Neural cell (in vitro differentiated cells): ENCODE data around the gene FAM43A. TPM values are rescaled to one million over a fixed set of nuclear protein-coding genes. Genes with fewer than 3 reads are reported as not detected.

ENCODE experiments used
- H2AFZ ChIP-seq: fragments of 200-600, 300-800 bp; sonication (generic), shearing (Covaris generic); 2 replicates; pipeline ENCODE4 v1.6.0; 2014; ENCODE audit warnings: low read depth, mild to moderate bottlenecking, antibody characterized with exemption, low read length, moderate library complexity
- H3F3A ChIP-seq: fragments of 200-600 bp; shearing (Covaris generic); 2 replicates; pipeline ENCODE4 v1.6.1; 2016; ENCODE audit warnings: mild to moderate bottlenecking, moderate library complexity, mixed read lengths, antibody characterized with exemption, low read length; ENCODE audit not compliant: insufficient read depth, poor library complexity, severe bottlenecking
- H3K27ac ChIP-seq: fragments of 200-600, 300-800 bp; sonication (generic), shearing (Covaris generic); 2 replicates; pipeline ENCODE4 v1.5.1; 2014; ENCODE audit warnings: mild to moderate bottlenecking, low read length, moderate library complexity
- H3K27me3 ChIP-seq: fragments of 300-800, 200-600 bp; sonication (generic), shearing (Covaris generic); 2 replicates; pipeline ENCODE4 v1.6.0; 2014; ENCODE audit warnings: mild to moderate bottlenecking, low read depth, low read length, moderate library complexity; ENCODE audit not compliant: insufficient read depth
- H3K36me3 ChIP-seq: fragments of 300-800, 200-600 bp; sonication (generic), shearing (Covaris generic); 2 replicates; pipeline ENCODE4 v1.5.1; 2014; ENCODE audit warnings: mild to moderate bottlenecking, antibody characterized with exemption, low read length, moderate library complexity; ENCODE audit not compliant: insufficient read depth
- H3K4me2 ChIP-seq: fragments of 300-800, 200-600 bp; sonication (generic), shearing (Covaris generic); 2 replicates; pipeline ENCODE4 v1.6.0; 2014; ENCODE audit warnings: mild to moderate bottlenecking, low read length
- H3K4me3 ChIP-seq: fragments of 300-800, 200-600 bp; sonication (generic), shearing (Covaris generic); 2 replicates; pipeline ENCODE4 v1.5.1; 2014; ENCODE audit warnings: mild to moderate bottlenecking, low read length, moderate library complexity
- H3K79me2 ChIP-seq: fragments of 200-600 bp; shearing (Covaris generic); replicated peaks from 2 replicates; pipeline ENCODE4 v1.6.0; 2014; ENCODE audit warnings: mild to moderate bottlenecking, low read length, moderate library complexity; ENCODE audit not compliant: insufficient read depth
- H3K9ac ChIP-seq: fragments of 300-800, 200-600 bp; sonication (generic), shearing (Covaris generic); 2 replicates; pipeline ENCODE4 v1.6.1; 2016; ENCODE audit warnings: mild to moderate bottlenecking, low read length, mixed read lengths
- H3K9me2 ChIP-seq: fragments of 200-600 bp; shearing (Covaris generic); 2 replicates; pipeline ENCODE4 v1.6.1; 2016; ENCODE audit warnings: mild to moderate bottlenecking, low read length, mixed read lengths; ENCODE audit not compliant: insufficient read depth
- H3K9me3 ChIP-seq: fragments of 200-600, 300-800 bp; sonication (generic), shearing (Covaris generic); 2 replicates; pipeline ENCODE4 v1.6.1; 2016; ENCODE audit warnings: mild to moderate bottlenecking, mixed run types, low read length, moderate library complexity, mixed read lengths
- H4K20me1 ChIP-seq: fragments of 200-600 bp; shearing (Covaris generic); 2 replicates; pipeline ENCODE4 v1.6.1; 2016; ENCODE audit warnings: mild to moderate bottlenecking, mixed run types; ENCODE audit not compliant: insufficient read depth
- CTCF ChIP-seq: fragments of 450-650 bp; IDR thresholded peaks from 2 replicates; pipeline ENCODE4 v1.5.1; 2014; ENCODE audit warnings: antibody characterized with exemption, mild to moderate bottlenecking, moderate library complexity; ENCODE audit not compliant: poor library complexity, severe bottlenecking
- EP300 ChIP-seq: fragments of 450-650 bp; conservative IDR thresholded peaks from 2 replicates; pipeline ENCODE4 v1.6.1; 2014; ENCODE audit warnings: antibody characterized with exemption, mild to moderate bottlenecking, moderate library complexity; ENCODE audit not compliant: poor library complexity, severe bottlenecking
- EZH2 ChIP-seq: fragments of 200-600, 300-800 bp; shearing (Covaris generic), sonication (generic); IDR thresholded peaks from 2 replicates; pipeline ENCODE4 v1.6.1; 2014; ENCODE audit warnings: antibody characterized with exemption, low read length, borderline replicate concordance, mild to moderate bottlenecking; ENCODE audit not compliant: insufficient read depth, poor library complexity, severe bottlenecking
- MXI1 ChIP-seq: fragments of 450-650 bp; conservative IDR thresholded peaks from 2 replicates; pipeline ENCODE4 v1.6.1; 2014; ENCODE audit warnings: antibody characterized with exemption, mild to moderate bottlenecking; ENCODE audit not compliant: poor library complexity, severe bottlenecking
- POLR2AphosphoS5 ChIP-seq: IDR thresholded peaks from 2 replicates; pipeline ENCODE4 v1.6.1; 2012
- RAD21 ChIP-seq: fragments of 450-650 bp; conservative IDR thresholded peaks from 2 replicates; pipeline ENCODE4 v1.6.1; 2014; ENCODE audit warnings: antibody characterized with exemption, mild to moderate bottlenecking, moderate library complexity
- REST ChIP-seq: IDR thresholded peaks from 2 replicates; pipeline ENCODE4 v1.6.1; 2012; ENCODE audit warnings: borderline replicate concordance
- SMC3 ChIP-seq: fragments of 450-650 bp; conservative IDR thresholded peaks from 2 replicates; pipeline ENCODE4 v1.6.1; 2014; ENCODE audit warnings: antibody characterized with exemption, mild to moderate bottlenecking, moderate library complexity; ENCODE audit not compliant: poor library complexity
- TAF1 ChIP-seq: IDR thresholded peaks from 2 replicates; pipeline ENCODE4 v1.6.1; 2012; ENCODE audit warnings: low read depth
- polyA plus RNA-seq: library from polyadenylated mRNA; depleted of rRNA; stranded (reverse); fragments of >200 nt; gene quantifications from 2 replicates; pipeline ENCODE4 v1.2.3, GENCODE V29; 2014

FAM43A gene
- polyA plus RNA-seq, 1 donor from 2014 or later: 0.59 TPM

- H3K4me2 ChIP-seq: no peak overlapping the region
- H2AFZ ChIP-seq: no peak overlapping the region
- no peaks in the 10 kb centered on the region for H3K9me3 ChIP-seq
- no peak for TF ChIP-seq MXI1
- no peak for TF ChIP-seq EZH2
- TF ChIP-seq RAD21: no peak
- no peak for TF ChIP-seq POLR2AphosphoS5
- TF ChIP-seq REST: no peak
- no peak for TF ChIP-seq EP300
- TF ChIP-seq TAF1: no peak
- TF ChIP-seq SMC3: no peak
- TF ChIP-seq CTCF: no peak
- no peaks in the 10 kb centered on the region for H3K9me2 ChIP-seq
- no peaks in the 10 kb centered on the region for H3K36me3 ChIP-seq
- no peak overlapping the region for H3K27ac ChIP-seq
- no peaks in the 10 kb centered on the region for H3K27me3 ChIP-seq
- no peaks in the 10 kb centered on the region for H3K79me2 ChIP-seq
- no peak overlapping the region for H3K4me3 ChIP-seq
- H3K9ac ChIP-seq: no peak overlapping the region
- H4K20me1 ChIP-seq: no peaks in the 10 kb centered on the region
- no peaks in the 10 kb centered on the region for H3F3A ChIP-seq
Observed at GRCh38 chr3:194725346-194725745, 39.7 kb downstream of the FAM43A start.

GRCh38 chr3:194727435-194728128 is 41.9 kb downstream of the FAM43A start:
- no peak for TF ChIP-seq SMC3
- TF ChIP-seq EP300: no peak
- TF ChIP-seq RAD21: no peak
- no peak for TF ChIP-seq MXI1
- TF ChIP-seq REST: no peak
- TF ChIP-seq TAF1: no peak
- TF ChIP-seq EZH2: no peak
- no peak for TF ChIP-seq CTCF
- TF ChIP-seq POLR2AphosphoS5: no peak
- H3K4me3 ChIP-seq: no peak overlapping the region
- no peak overlapping the region for H3K27ac ChIP-seq
- H3F3A ChIP-seq: no peaks in the 10 kb centered on the region
- no peaks in the 10 kb centered on the region for H3K9me2 ChIP-seq
- H3K4me2 ChIP-seq: no peak overlapping the region
- H3K27me3 ChIP-seq: no peaks in the 10 kb centered on the region
- H4K20me1 ChIP-seq: no peaks in the 10 kb centered on the region
- H3K79me2 ChIP-seq: no peaks in the 10 kb centered on the region
- no peaks in the 10 kb centered on the region for H3K9me3 ChIP-seq
- H3K36me3 ChIP-seq: no peaks in the 10 kb centered on the region
- H2AFZ ChIP-seq: no peak overlapping the region
- no peak overlapping the region for H3K9ac ChIP-seq
